Stimulated activated naive CD8-positive, alpha-beta T cell treated with anti-CD3 and anti-CD28 coated beads, Interleukin-15, amount 100 ng/mL, for 72 hours (primary cell): ENCODE measurements around the gene MB.

ENCODE experiments used
- ATAC-seq: fragments of 150-1000 bp; cut with Tn5 transposase; 2 replicates; pipeline ENCODE4 v1.10.0; 2021; ENCODE audit warnings: mild to moderate bottlenecking, moderate library complexity
- DNase-seq, 2 donors: peaks; one replicate each; pipeline ENCODE4 v3.0.0; 2021 to 2022
- H3K27ac Mint-ChIP-seq, 2 donors: one replicate each; pipeline ENCODE4 v1.8.0; 2022; ENCODE audit warnings: mild to moderate bottlenecking in 2 of 2, mixed read lengths in 2 of 2, moderate library complexity in 2 of 2
- H3K27me3 Mint-ChIP-seq: one replicate; pipeline ENCODE4 v1.8.0; 2022; ENCODE audit warnings: mixed read lengths
- H3K4me1 Mint-ChIP-seq: one replicate; pipeline ENCODE4 v1.8.0; 2022; ENCODE audit warnings: mild to moderate bottlenecking, mixed read lengths
- H3K4me3 Mint-ChIP-seq, 2 donors: one replicate each; pipeline ENCODE4 v1.8.0; 2022; ENCODE audit warnings: mild to moderate bottlenecking in 2 of 2, mixed read lengths in 2 of 2, moderate library complexity in 1 of 2
- H3K9me3 Mint-ChIP-seq, 2 donors: one replicate each; pipeline ENCODE4 v1.8.0; 2022; ENCODE audit warnings: mixed read lengths in 2 of 2

Gene MB

DNA sequence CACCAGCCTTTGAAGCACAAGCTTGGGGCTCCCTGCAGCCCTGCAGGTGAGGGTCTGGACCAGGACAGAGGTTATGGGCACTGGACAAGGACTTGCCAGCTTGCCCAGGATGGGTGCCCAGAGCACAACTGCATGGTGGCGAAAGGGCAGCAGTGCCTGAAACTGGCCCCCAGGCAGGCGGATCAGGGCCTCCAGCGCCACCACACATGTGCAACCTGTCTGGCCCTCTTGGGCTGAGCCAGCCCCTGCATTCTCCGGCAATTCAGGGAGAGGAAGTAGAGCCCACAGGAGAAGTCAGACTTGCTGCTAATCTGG is 18.8 kb downstream of the MB start:
- Mint-ChIP-seq H3K27me3 (no peaks in the 10 kb centered on the region), H3K9me3 (no peaks in the 10 kb centered on the region), H3K4me3 (no peak overlapping the region), H3K27ac (no peak overlapping the region), H3K4me1 (no peaks in the 10 kb centered on the region)
- ATAC-seq = no peak
- DNase-seq = no peak

DNA sequence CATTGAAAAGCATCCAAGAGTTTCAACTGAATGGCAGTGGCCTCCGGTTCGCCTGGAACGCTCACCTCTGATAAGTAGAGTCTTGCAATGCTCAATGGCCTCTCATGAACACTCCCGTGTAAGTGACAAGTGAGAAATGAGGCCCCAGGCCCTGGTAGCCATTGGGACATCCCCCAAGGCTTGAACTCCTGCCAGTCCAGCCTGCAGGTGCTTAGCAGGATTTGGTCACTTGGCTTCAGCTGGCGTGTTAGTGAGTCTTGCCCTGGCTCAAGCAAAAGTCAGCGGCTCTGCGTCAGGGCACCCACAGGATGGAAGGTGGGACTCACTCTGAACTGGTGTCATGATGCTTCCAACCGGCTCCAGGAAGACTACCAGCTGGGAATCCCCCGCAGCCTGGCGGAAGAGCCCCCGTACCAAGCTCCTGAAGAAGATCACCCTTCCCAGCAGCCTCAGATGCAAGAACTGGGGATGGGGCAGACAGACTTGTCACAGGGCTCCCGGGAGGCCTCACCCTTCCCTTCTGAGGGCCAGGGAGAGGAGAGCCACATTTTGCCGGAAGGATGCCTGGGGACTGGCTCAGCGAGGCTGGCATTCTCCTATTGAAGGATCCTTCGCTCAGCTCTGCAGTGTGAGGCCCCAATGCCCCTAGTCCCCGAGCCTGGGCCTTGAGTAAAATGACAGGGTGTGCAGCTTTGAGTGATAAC is 19.3 kb downstream of the MB start:
- Mint-ChIP-seq H3K27ac (no peak overlapping the region), H3K9me3 (no peaks in the 10 kb centered on the region), H3K4me1 (no peaks in the 10 kb centered on the region), H3K27me3 (peaks cover 2% of the 10 kb centered on the region), H3K4me3 (no peak overlapping the region)
- no peak for ATAC-seq
- DNase-seq = no peak

GRCh38 chr22:35596821-35597220 is 20.3 kb downstream of the MB start:
- ATAC-seq (no peak), DNase-seq (no peak)
- Mint-ChIP-seq H3K4me3 (no peak overlapping the region), H3K27me3 (peaks cover 9% of the 10 kb centered on the region), H3K4me1 (no peaks in the 10 kb centered on the region), H3K27ac (no peak overlapping the region), H3K9me3 (no peaks in the 10 kb centered on the region)

DNA sequence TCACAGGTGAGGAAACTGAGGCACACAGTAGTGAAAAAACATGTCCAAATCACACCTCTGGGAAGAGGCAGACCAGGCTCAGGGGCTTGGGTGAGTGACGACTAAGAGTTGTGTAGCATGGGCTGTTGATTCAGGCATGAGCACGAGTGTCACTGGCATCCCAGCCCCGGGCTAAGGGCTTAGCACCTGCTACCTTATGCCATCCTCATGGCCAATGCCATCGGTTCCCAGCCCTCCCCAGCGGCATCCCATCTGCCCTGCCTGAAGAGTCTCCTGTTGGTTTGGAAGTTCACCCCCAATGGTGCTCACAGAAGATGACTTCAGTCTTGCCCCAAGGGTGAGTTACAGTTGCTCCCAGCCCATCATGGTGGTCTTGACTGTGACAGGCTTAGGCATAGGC is 22.4 kb downstream of the MB start:
- ATAC-seq = no peak
- no peaks in the 10 kb centered on the region for H3K9me3 Mint-ChIP-seq
- no peak for DNase-seq
- no peaks in the 10 kb centered on the region for H3K4me1 Mint-ChIP-seq
- peaks cover 9% of the 10 kb centered on the region for H3K27me3 Mint-ChIP-seq
- H3K27ac Mint-ChIP-seq = no peak overlapping the region
- no peak overlapping the region for H3K4me3 Mint-ChIP-seq

- Mint-ChIP-seq H3K4me3 (no peak overlapping the region), H3K9me3 (no peaks in the 10 kb centered on the region), H3K27me3 (peaks cover 9% of the 10 kb centered on the region), H3K27ac (no peak overlapping the region), H3K4me1 (no peaks in the 10 kb centered on the region)
- DNase-seq = no peak
- ATAC-seq = no peak
These were observed 23.1 kb downstream of the MB start for GRCh38 chr22:35593891-35594470.

DNA sequence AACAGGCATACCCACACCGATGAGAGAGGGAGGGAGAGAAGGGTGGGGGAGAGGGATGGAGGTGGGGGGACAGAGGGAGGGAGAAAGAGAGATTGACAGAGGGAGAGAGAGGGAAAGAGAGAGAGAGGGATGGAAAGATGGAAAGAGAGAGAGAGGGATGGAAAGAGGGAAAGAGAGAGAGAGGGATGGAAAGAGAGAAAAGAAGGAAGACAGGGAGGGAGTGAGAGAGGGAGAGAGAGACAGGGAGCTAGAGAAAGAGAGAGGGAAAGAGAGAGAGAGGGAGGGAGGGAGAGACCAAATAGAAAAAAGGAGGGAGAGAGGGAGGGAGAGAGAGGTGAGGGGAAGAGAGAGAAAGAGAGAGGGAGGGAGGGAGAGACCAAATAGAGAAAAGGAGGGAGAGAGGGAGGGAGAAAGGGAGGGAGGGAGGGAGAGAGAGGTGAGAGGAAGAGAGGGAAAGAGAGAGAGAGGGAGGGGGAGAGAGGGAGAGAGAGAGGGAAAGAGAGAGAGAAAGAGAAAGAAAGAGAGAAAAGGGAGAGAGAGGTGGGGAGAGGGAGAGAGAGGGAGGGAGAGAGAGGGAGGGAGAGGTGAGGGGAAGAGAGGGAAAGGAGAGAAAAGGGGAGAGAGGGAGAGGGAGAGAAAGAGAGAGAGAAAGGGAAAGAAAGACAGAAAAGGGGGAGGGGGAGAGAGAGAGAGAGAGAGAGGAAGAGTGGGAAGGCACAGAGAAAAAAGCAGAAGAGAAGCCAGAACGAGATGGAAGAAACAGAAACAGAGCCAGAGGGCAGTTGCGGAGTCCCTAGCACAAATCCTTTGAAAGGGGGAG is 23.8 kb downstream of the MB start:
- Mint-ChIP-seq H3K4me1 (no peaks in the 10 kb centered on the region), H3K27me3 (peaks cover 9% of the 10 kb centered on the region), H3K27ac (no peak overlapping the region), H3K9me3 (no peaks in the 10 kb centered on the region), H3K4me3 (no peak overlapping the region)
- no peak for DNase-seq
- no peak for ATAC-seq

GRCh38 chr22:35592418-35592967 is 24.6 kb downstream of the MB start:
- H3K4me3 Mint-ChIP-seq = no peak overlapping the region
- no peak overlapping the region for H3K27ac Mint-ChIP-seq
- no peak for DNase-seq
- H3K4me1 Mint-ChIP-seq = no peaks in the 10 kb centered on the region
- peaks cover 9% of the 10 kb centered on the region for H3K27me3 Mint-ChIP-seq
- H3K9me3 Mint-ChIP-seq = no peaks in the 10 kb centered on the region
- ATAC-seq = no peak

GRCh38 chr22:35591714-35592417 is 25.3 kb downstream of the MB start:
- no peaks in the 10 kb centered on the region for H3K4me1 Mint-ChIP-seq
- ATAC-seq (no peak), DNase-seq (no peak)
- H3K9me3 Mint-ChIP-seq = no peaks in the 10 kb centered on the region
- H3K4me3 Mint-ChIP-seq = no peak overlapping the region
- peak overlapping the region in 1 of 2 donors; percentile 89 for H3K27ac Mint-ChIP-seq
- peaks cover 9% of the 10 kb centered on the region for H3K27me3 Mint-ChIP-seq

DNA sequence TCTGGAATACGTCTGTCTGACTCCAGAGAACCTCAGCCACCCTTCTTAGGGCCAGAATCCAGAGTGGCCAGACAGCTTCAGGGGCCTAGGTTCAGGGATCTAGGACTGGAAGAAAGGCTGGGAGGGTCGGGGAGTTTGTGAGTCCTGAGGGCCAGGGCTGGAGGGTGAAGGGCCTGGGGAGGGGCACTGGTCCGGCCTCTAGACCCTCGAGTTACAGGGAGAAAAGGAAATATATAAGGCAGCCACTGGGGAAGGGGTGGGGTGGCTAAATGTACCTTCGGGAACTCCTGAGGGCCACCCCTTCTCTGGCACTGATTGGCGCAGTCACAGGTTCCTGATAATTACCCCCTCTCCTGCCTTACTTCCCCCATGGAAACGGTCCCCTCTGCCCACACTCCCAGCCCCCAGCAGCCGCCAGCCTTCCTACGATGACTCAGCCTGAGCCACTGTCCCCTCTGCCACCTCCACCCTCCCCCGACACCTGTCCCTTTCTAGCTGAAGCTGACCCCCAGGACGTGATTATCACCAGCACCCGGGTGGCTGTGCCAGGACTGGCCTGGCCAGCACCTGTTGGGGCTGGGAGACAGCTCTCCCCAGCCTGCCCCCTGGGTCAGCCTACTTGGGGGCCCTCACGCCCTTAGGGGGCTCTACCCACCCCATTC is 26.4 kb downstream of the MB start:
- Mint-ChIP-seq H3K27me3 (peaks cover 9% of the 10 kb centered on the region), H3K27ac (no peak overlapping the region), H3K4me3 (no peak overlapping the region), H3K9me3 (no peaks in the 10 kb centered on the region), H3K4me1 (no peaks in the 10 kb centered on the region)
- DNase-seq (no peak), ATAC-seq (no peak)

- H3K4me3 Mint-ChIP-seq = no peak overlapping the region
- no peaks in the 10 kb centered on the region for H3K4me1 Mint-ChIP-seq
- no peak for DNase-seq
- no peaks in the 10 kb centered on the region for H3K9me3 Mint-ChIP-seq
- H3K27me3 Mint-ChIP-seq = peaks cover 9% of the 10 kb centered on the region
- no peak overlapping the region for H3K27ac Mint-ChIP-seq
- no peak for ATAC-seq
These were observed 27.4 kb downstream of the MB start for GRCh38 chr22:35589756-35590093.

- Mint-ChIP-seq H3K27me3 (peaks cover 9% of the 10 kb centered on the region), H3K4me3 (no peak overlapping the region), H3K4me1 (no peaks in the 10 kb centered on the region), H3K9me3 (no peaks in the 10 kb centered on the region), H3K27ac (no peak overlapping the region)
- no peak for DNase-seq
- no peak for ATAC-seq
These were observed 27.9 kb downstream of the MB start for GRCh38 chr22:35589071-35589755.

DNA sequence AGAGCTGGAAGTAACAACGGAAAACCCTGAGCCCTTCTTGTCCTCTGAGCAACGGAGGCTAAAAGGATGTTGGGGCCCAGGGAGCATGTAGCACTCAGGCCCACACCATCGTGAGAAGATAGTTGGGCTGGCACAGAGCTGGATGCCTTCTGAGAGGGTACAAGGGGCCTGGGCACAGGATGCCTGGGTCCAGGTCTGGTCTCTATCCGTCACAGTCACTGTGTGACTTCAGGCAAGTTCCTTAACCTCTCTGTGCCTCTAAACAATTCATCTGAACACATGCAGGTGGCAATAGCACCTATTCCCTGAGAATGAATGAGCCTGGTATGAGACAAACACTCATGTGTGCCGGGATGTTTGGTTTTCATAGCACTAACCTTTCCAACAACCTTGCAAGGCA is 29.2 kb downstream of the MB start:
- H3K4me1 Mint-ChIP-seq = no peaks in the 10 kb centered on the region
- no peak overlapping the region for H3K4me3 Mint-ChIP-seq
- ATAC-seq (no peak), DNase-seq (no peak)
- no peaks in the 10 kb centered on the region for H3K9me3 Mint-ChIP-seq
- H3K27me3 Mint-ChIP-seq = peaks cover 17% of the 10 kb centered on the region
- no peak overlapping the region for H3K27ac Mint-ChIP-seq

DNA sequence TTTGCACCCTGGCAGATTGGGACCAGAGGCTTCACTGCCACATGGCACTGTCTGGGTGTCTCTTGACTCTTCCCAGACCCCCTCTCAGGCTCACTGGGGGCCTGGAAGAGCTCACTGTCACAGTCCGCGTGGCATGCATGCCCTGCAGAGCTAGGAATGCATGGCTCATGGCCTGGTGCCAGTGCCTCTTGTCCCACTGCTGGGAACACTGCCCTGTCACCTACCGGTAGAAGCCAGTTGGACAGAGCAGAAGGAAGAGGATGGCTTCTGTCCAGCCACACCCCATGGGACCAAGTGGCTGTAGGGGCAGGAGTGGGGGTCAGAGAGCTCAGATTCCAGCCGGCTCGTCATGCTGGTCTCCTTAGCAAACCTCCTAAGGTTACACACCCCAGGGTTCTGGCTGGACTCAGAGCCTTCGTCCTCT is 29.7 kb downstream of the MB start:
- DNase-seq (no peak), ATAC-seq (no peak)
- no peak overlapping the region for H3K4me3 Mint-ChIP-seq
- no peaks in the 10 kb centered on the region for H3K9me3 Mint-ChIP-seq
- peak overlapping the region in 1 of 2 donors; percentile 74 for H3K27ac Mint-ChIP-seq
- H3K4me1 Mint-ChIP-seq = no peaks in the 10 kb centered on the region
- H3K27me3 Mint-ChIP-seq = peaks cover 13% of the 10 kb centered on the region

DNA sequence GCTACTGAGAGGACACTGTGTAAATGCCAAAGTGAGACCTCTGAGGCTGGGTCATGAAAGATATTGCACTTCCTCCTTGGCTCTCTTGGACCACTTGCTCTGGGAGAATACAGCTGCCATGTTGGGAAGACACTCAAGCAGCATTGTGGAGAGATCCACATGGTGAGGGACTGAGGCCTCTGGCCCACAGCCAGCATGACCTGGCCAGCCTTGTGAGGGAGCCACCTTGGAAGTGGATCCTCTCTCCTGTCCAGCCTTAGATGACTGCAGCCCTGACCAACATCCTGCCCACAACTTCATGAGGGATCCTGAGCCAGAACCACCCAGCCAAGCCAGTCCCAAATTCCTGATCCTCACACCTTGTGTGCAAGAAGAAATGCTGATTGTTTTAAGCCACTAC is 30.4 kb downstream of the MB start:
- Mint-ChIP-seq H3K4me3 (no peak overlapping the region), H3K4me1 (no peaks in the 10 kb centered on the region), H3K9me3 (no peaks in the 10 kb centered on the region), H3K27ac (no peak overlapping the region), H3K27me3 (peaks cover 11% of the 10 kb centered on the region)
- ATAC-seq = no peak
- DNase-seq = no peak
